Esophagus muscularis mucosa (tissue), 4 donors: ENCODE measurements around the gene BMP5. TPM values are rescaled to one million over a fixed set of nuclear protein-coding genes. Genes with fewer than 3 reads are reported as not detected.

Experiments
- DNase-seq: peaks from one replicate; pipeline ENCODE4 v3.0.0-alpha.2; 2017; ENCODE audit errors: extremely low spot score
- H3K27ac ChIP-seq, 4 donors: fragments of 200-600 bp; sonication (generic); replicated peaks in 1 of 4; 1 replicate in 3 of 4; 2 replicates in 1 of 4; pipeline ENCODE4 v1.5.1; 2016 to 2019; ENCODE audit warnings: mild to moderate bottlenecking in 1 of 4
- H3K27me3 ChIP-seq, 4 donors: fragments of 200-600 bp; sonication (generic); one replicate each; pipeline versions ENCODE4 v1.5.1 to v1.6.0; 2016 to 2019
- H3K36me3 ChIP-seq, 4 donors: fragments of 200-600 bp; sonication (generic); one replicate each; pipeline ENCODE4 v1.5.1; 2016 to 2019
- H3K4me1 ChIP-seq, 4 donors: fragments of 200-600 bp; sonication (generic); one replicate each; pipeline ENCODE4 v1.5.1; 2016 to 2019
- H3K4me3 ChIP-seq, 4 donors: fragments of 200-600 bp; sonication (generic); 1 replicate in 2 of 4; 2 replicates in 2 of 4; pipeline ENCODE4 v1.5.1; 2016 to 2019; ENCODE audit warnings: mild to moderate bottlenecking in 4 of 4, moderate library complexity in 1 of 4
- H3K9me3 ChIP-seq, 4 donors: fragments of 200-600 bp; sonication (generic); 1 replicate in 3 of 4; 2 replicates in 1 of 4; pipeline ENCODE4 v1.5.1; 2016 to 2019
- CTCF ChIP-seq, 3 experiments: fragments of 200-600 bp in 2 of 3; fragments of 450-650 bp in 1 of 3; sonication (generic) in 2 of 3; IDR thresholded peaks; one replicate each; pipeline ENCODE4 v1.5.1; 2017 to 2019; ENCODE audit warnings: antibody characterized with exemption in 3 of 3, mild to moderate bottlenecking in 2 of 3, moderate library complexity in 1 of 3
- EP300 ChIP-seq: sonication (generic); formaldehyde crosslinking; IDR thresholded peaks from one replicate; pipeline ENCODE4 v1.6.1; 2017; ENCODE audit warnings: antibody characterized with exemption
- POLR2A ChIP-seq: fragments of 450-650 bp; IDR thresholded peaks from one replicate; pipeline ENCODE4 v1.6.1; 2017; ENCODE audit warnings: antibody characterized with exemption, moderate library complexity, mild to moderate bottlenecking, low read depth
- POLR2AphosphoS5 ChIP-seq, 2 donors: sonication (generic); formaldehyde crosslinking; IDR thresholded peaks; one replicate each; pipeline ENCODE4 v1.6.1; 2017; ENCODE audit warnings: antibody characterized with exemption in 2 of 2
- WGBS: methylation state at CpG from one replicate; pipeline ENCODE4 v1.1.5; 2018; 5-methylcytosine and 5-hydroxymethylcytosine counted together
- intact Hi-C: fragments of 100-400 bp; cut with DNase I; formaldehyde crosslinking; loops from one replicate; pipeline ENCODE4 v1.15.1; 2023
- total RNA-seq, 4 donors: library from RNA; depleted of rRNA; stranded (reverse); fragments of >200 nt; gene quantifications; one replicate each; pipeline versions ENCODE4 v1.1.0 to v1.2.1, GENCODE V29; 2016

The BMP5 gene
- total RNA-seq, 4 donors from 2014 or later: 1.3 to 3.5 (median 1.6) TPM

- TF ChIP-seq CTCF (IDR thresholded peaks at IDR 0.05) (no peak), EP300 (no peak), POLR2A (no peak), POLR2AphosphoS5 (IDR thresholded peaks at IDR 0.05) (no peak)
- WGBS: 93% methylated on average over 6 of the region's 6 CpGs
- H3K27me3 ChIP-seq: no peaks in the 10 kb centered on the region
- H3K36me3 ChIP-seq: no peaks in the 10 kb centered on the region
- no peak overlapping the region for H3K4me3 ChIP-seq
- no peaks in the 10 kb centered on the region for H3K9me3 ChIP-seq
- H3K27ac ChIP-seq: no peak overlapping the region
- intact Hi-C loops: no loop called here
- DNase-seq: no peak
- no peaks in the 10 kb centered on the region for H3K4me1 ChIP-seq
Observed at GRCh38 chr6:55785273-55785672, 90.1 kb downstream of the BMP5 start.

- TF ChIP-seq CTCF (IDR thresholded peaks at IDR 0.05): no peak
- no peak for TF ChIP-seq EP300
- no peak for TF ChIP-seq POLR2AphosphoS5 (IDR thresholded peaks at IDR 0.05)
- no peak for TF ChIP-seq POLR2A
- Histone ChIP-seq H3K4me1 (no peaks in the 10 kb centered on the region), H3K27me3 (no peaks in the 10 kb centered on the region), H3K9me3 (no peaks in the 10 kb centered on the region), H3K36me3 (no peaks in the 10 kb centered on the region), H3K4me3 (no peak overlapping the region), H3K27ac (no peak overlapping the region)
- intact Hi-C loops: no loop called here
- WGBS: 80% methylated on average over 2 of the region's 2 CpGs
- DNase-seq: no peak
Observed at GRCh38 chr6:55782275-55782674, 93.1 kb downstream of the BMP5 start.

- no peak overlapping the region for H3K27ac ChIP-seq
- no peak overlapping the region for H3K4me3 ChIP-seq
- 63% methylated on average over 2 of the region's 2 CpGs for WGBS
- no peaks in the 10 kb centered on the region for H3K36me3 ChIP-seq
- H3K9me3 ChIP-seq: no peaks in the 10 kb centered on the region
- H3K4me1 ChIP-seq: peaks cover 0 to 11% (median 6%) of the 10 kb centered on the region in 4 donors
- no peaks in the 10 kb centered on the region for H3K27me3 ChIP-seq
- DNase-seq: no peak
- intact Hi-C loops: no loop called here
- TF ChIP-seq EP300 (no peak), CTCF (IDR thresholded peaks at IDR 0.05) (no peak), POLR2A (no peak), POLR2AphosphoS5 (IDR thresholded peaks at IDR 0.05) (no peak)
Observed at GRCh38 chr6:55778705-55779104, 96.7 kb downstream of the BMP5 start.

- Histone ChIP-seq H3K36me3 (no peaks in the 10 kb centered on the region), H3K27ac (no peak overlapping the region), H3K9me3 (no peaks in the 10 kb centered on the region), H3K4me3 (no peak overlapping the region), H3K27me3 (no peaks in the 10 kb centered on the region), H3K4me1 (peaks cover 0 to 11% (median 6%) of the 10 kb centered on the region in 4 donors)
- no peak for DNase-seq
- intact Hi-C loops: no loop called here
- TF ChIP-seq EP300 (no peak), POLR2A (no peak), CTCF (IDR thresholded peaks at IDR 0.05) (no peak), POLR2AphosphoS5 (IDR thresholded peaks at IDR 0.05) (no peak)
- 95% methylated on average over 1 of the region's 1 CpG for WGBS
Observed at GRCh38 chr6:55777469-55777868, 97.9 kb downstream of the BMP5 start.

GRCh38 chr6:55776113-55776512 is 99.3 kb downstream of the BMP5 start:
- no peaks in the 10 kb centered on the region for H3K36me3 ChIP-seq
- no peaks in the 10 kb centered on the region for H3K9me3 ChIP-seq
- no peak for DNase-seq
- H3K27ac ChIP-seq: no peak overlapping the region
- TF ChIP-seq EP300 (no peak), POLR2AphosphoS5 (IDR thresholded peaks at IDR 0.05) (no peak), POLR2A (no peak), CTCF (IDR thresholded peaks at IDR 0.05) (no peak)
- peaks cover 0 to 11% (median 6%) of the 10 kb centered on the region in 4 donors for H3K4me1 ChIP-seq
- intact Hi-C loops: no loop called here
- WGBS: 25% methylated on average over 1 of the region's 1 CpG
- no peaks in the 10 kb centered on the region for H3K27me3 ChIP-seq
- H3K4me3 ChIP-seq: no peak overlapping the region
